Vagina (tissue), 2 donors: Measurements from ENCODE around the gene CISTR. TPM values are rescaled to one million over a fixed set of nuclear protein-coding genes. Genes with fewer than 3 reads are reported as not detected.
A peak's percentile ranks its signal among the peaks of the same experiment; 100 is the strongest.

Experiments
- DNase-seq, 2 donors: peaks; one replicate each; pipeline ENCODE4 v3.0.0-alpha.2; 2017; ENCODE audit errors: extremely low spot score in 2 of 2
- H3K27ac ChIP-seq: fragments of 200-600 bp; sonication (generic); one replicate; pipeline ENCODE4 v1.5.1; 2019
- H3K27me3 ChIP-seq: fragments of 200-600 bp; sonication (generic); one replicate; pipeline ENCODE4 v1.5.1; 2019
- H3K36me3 ChIP-seq, 2 donors: fragments of 200-600 bp; sonication (generic); one replicate each; pipeline ENCODE4 v1.5.1; 2017 to 2019
- H3K4me1 ChIP-seq: fragments of 200-600 bp; sonication (generic); one replicate; pipeline ENCODE4 v1.5.1; 2019
- H3K4me3 ChIP-seq, 2 donors: fragments of 200-600 bp; sonication (generic); 1 replicate in 1 of 2; 2 replicates in 1 of 2; pipeline ENCODE4 v1.5.1; 2016 to 2019
- H3K9me3 ChIP-seq: fragments of 200-600 bp; sonication (generic); one replicate; pipeline ENCODE4 v1.5.1; 2019
- POLR2A ChIP-seq, 2 donors: fragments of 450-650 bp; IDR thresholded peaks; one replicate each; pipeline ENCODE4 v1.6.1; 2017; ENCODE audit warnings: antibody characterized with exemption in 2 of 2, mild to moderate bottlenecking in 2 of 2, moderate library complexity in 2 of 2
- POLR2AphosphoS5 ChIP-seq, 2 donors: sonication (generic); formaldehyde crosslinking; IDR thresholded peaks; one replicate each; pipeline ENCODE4 v1.9.0; 2017; ENCODE audit warnings: antibody characterized with exemption in 2 of 2, mild to moderate bottlenecking in 2 of 2, low read depth in 1 of 2; ENCODE audit not compliant: insufficient read depth in 1 of 2
- intact Hi-C: fragments of 100-400 bp; cut with DNase I; formaldehyde crosslinking; loops from one replicate; pipeline ENCODE4 v1.15.1; 2023
- total RNA-seq: library from RNA; depleted of rRNA; stranded (reverse); fragments of >200 nt; gene quantifications from one replicate; pipeline ENCODE4 v1.2.3, GENCODE V29; 2016
- TF ChIP-seq, protein P1 (sequence below), 3 experiments: fragments of 450-650 bp in 2 of 3; fragments of 200-600 bp in 1 of 3; sonication (generic) in 1 of 3; IDR thresholded peaks; one replicate each; pipeline ENCODE4 v1.5.1; 2017 to 2019; ENCODE audit warnings: antibody characterized with exemption in 3 of 3, mild to moderate bottlenecking in 2 of 3, moderate library complexity in 2 of 3

Gene CISTR
- total RNA-seq = not detected

DNA sequence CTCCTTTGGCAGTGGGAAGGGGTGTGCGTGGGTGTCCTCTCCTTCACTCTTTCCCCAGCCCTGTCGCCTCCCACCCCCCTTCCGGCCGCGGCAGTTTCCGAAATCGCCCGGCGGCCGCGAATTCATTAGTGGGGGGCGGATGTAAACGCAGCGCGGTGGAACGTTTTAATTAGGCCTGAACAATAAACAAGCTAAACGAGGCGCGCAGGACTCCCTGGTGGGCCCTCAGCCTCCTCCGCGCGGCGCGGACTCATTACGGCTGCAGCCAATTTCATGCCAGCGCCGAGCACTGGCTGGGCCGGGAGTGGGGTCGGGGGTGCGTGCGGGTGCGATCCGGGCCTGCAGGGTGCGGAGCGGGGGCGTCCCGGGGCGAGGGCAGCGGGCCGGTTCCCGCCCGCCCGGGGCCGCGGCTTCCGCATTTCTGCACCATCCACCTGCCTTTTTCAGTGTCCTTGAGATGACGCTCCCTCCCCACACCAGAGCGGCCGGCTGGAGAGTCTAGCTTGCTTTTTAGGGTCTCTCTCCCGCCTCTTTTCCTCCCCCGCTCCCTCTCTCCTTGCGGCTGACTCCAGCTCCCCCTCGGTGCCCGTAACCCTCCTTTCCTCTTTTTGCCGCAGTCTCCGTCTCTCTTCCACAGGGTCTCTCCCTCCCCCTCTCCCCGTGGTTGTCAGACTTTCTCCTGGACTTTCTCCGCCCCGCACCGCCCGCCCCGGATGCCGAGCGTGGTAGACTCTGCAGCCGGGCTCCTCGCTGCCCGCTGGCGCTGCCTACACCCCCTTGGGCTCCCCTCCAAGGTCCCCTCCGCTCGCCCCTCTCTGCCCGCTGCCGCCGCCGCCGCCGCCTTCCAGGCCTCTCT, at the start of gene CISTR:
CISTR (minus strand) TSS at position 644 of the 856 bp plus-strand sequence.
- Histone ChIP-seq H3K36me3 (no peaks in the 10 kb centered on the region), H3K9me3 (no peaks in the 10 kb centered on the region), H3K27ac (no peak within 1 kb of the TSS), H3K4me1 (peaks cover 19% of the 10 kb centered on the region), H3K27me3 (no peaks in the 10 kb centered on the region), H3K4me3 (peak within 1 kb of the TSS; percentile 50 to 63)
- DNase-seq = no peak
- intact Hi-C loops = no loop called here
- TF ChIP-seq POLR2AphosphoS5 (IDR thresholded peaks at IDR 0.05; ENCODE audit: insufficient read depth in 1 of 2, low read depth in 1 of 2) (no peak), POLR2A (IDR thresholded peaks at IDR 0.05) (no peak)
- TF ChIP-seq, protein P1, sequence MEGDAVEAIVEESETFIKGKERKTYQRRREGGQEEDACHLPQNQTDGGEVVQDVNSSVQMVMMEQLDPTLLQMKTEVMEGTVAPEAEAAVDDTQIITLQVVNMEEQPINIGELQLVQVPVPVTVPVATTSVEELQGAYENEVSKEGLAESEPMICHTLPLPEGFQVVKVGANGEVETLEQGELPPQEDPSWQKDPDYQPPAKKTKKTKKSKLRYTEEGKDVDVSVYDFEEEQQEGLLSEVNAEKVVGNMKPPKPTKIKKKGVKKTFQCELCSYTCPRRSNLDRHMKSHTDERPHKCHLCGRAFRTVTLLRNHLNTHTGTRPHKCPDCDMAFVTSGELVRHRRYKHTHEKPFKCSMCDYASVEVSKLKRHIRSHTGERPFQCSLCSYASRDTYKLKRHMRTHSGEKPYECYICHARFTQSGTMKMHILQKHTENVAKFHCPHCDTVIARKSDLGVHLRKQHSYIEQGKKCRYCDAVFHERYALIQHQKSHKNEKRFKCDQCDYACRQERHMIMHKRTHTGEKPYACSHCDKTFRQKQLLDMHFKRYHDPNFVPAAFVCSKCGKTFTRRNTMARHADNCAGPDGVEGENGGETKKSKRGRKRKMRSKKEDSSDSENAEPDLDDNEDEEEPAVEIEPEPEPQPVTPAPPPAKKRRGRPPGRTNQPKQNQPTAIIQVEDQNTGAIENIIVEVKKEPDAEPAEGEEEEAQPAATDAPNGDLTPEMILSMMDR (IDR thresholded peaks at IDR 0.05) = no peak

GRCh38 chr12:53798575-53798974, 46.8 kb upstream of the CISTR start:
- intact Hi-C loops = no loop called here
- Histone ChIP-seq H3K27me3 (no peaks in the 10 kb centered on the region), H3K27ac (no peak overlapping the region), H3K4me1 (no peaks in the 10 kb centered on the region), H3K36me3 (no peaks in the 10 kb centered on the region), H3K4me3 (no peak overlapping the region), H3K9me3 (no peaks in the 10 kb centered on the region)
- DNase-seq = no peak
- TF ChIP-seq, protein P1 (IDR thresholded peaks at IDR 0.05) = no peak
- TF ChIP-seq POLR2AphosphoS5 (IDR thresholded peaks at IDR 0.05; ENCODE audit: insufficient read depth in 1 of 2, low read depth in 1 of 2) (no peak), POLR2A (IDR thresholded peaks at IDR 0.05) (no peak)

- Histone ChIP-seq H3K4me3 (no peak overlapping the region), H3K9me3 (no peaks in the 10 kb centered on the region), H3K4me1 (no peaks in the 10 kb centered on the region), H3K27me3 (no peaks in the 10 kb centered on the region), H3K27ac (no peak overlapping the region), H3K36me3 (no peaks in the 10 kb centered on the region)
- intact Hi-C loops = no loop called here
- no peak for DNase-seq
- TF ChIP-seq POLR2A (IDR thresholded peaks at IDR 0.05) (no peak), POLR2AphosphoS5 (IDR thresholded peaks at IDR 0.05; ENCODE audit: insufficient read depth in 1 of 2, low read depth in 1 of 2) (no peak)
- TF ChIP-seq, protein P1 (IDR thresholded peaks at IDR 0.05) = no peak
These were observed 44.1 kb upstream of the CISTR start for GRCh38 chr12:53795927-53796326.

GRCh38 chr12:53793221-53793620, 41.4 kb upstream of the CISTR start:
- no peaks in the 10 kb centered on the region for H3K36me3 ChIP-seq
- intact Hi-C loops = no loop called here
- no peak overlapping the region for H3K27ac ChIP-seq
- no peaks in the 10 kb centered on the region for H3K9me3 ChIP-seq
- H3K4me1 ChIP-seq = no peaks in the 10 kb centered on the region
- TF ChIP-seq, protein P1 (IDR thresholded peaks at IDR 0.05) = no peak
- H3K4me3 ChIP-seq = no peak overlapping the region
- H3K27me3 ChIP-seq = no peaks in the 10 kb centered on the region
- DNase-seq = no peak

GRCh38 chr12:53791735-53792326, 40.1 kb upstream of the CISTR start:
- TF ChIP-seq POLR2AphosphoS5 (IDR thresholded peaks at IDR 0.05; ENCODE audit: insufficient read depth in 1 of 2, low read depth in 1 of 2) = no peak
- TF ChIP-seq POLR2A (IDR thresholded peaks at IDR 0.05) = no peak
- TF ChIP-seq, protein P1 (IDR thresholded peaks at IDR 0.05) = no peak
- no peaks in the 10 kb centered on the region for H3K36me3 ChIP-seq
- no peak overlapping the region for H3K4me3 ChIP-seq
- no peaks in the 10 kb centered on the region for H3K4me1 ChIP-seq
- no peak overlapping the region for H3K27ac ChIP-seq
- DNase-seq = no peak
- intact Hi-C loops = no loop called here
- no peaks in the 10 kb centered on the region for H3K27me3 ChIP-seq
- H3K9me3 ChIP-seq = no peaks in the 10 kb centered on the region
